GM19043 (cell line): ENCODE data around the gene SAP30L.

ENCODE experiments used
- ATAC-seq: cut with Tn5 transposase; IDR thresholded peaks from one replicate; pipeline ENCODE4 v1.9.1; 2021; ENCODE audit warnings: low read depth; ENCODE audit not compliant: unreplicated experiment

The SAP30L gene

DNA sequence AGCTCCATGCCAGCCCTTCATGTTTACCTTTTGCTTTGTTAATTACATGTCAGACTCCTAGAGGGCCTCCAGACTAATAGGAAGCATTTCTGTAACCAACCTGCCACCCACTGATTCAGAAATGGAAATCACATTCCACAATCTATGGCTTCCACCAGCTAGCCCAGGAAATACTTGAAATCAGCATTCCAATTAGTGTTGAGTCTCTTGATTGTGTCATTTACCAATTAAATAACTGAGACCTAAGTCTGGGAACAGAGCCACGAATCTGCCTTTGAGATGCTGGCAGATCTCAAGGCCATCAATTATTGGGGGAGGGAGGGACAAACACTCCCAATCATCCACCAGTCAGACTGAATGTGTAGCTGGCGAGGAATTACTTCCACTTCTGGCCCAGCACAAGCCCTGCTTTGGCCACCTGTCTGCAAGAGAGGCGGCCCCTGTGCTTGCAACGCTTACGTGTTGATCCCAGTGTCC is 27.4 kb upstream of the SAP30L start:
- no peak for ATAC-seq

GRCh38 chr5:154419236-154419635 is 26.6 kb upstream of the SAP30L start:
- no peak for ATAC-seq

GRCh38 chr5:154421868-154422267 is 23.9 kb upstream of the SAP30L start:
- no peak for ATAC-seq

- ATAC-seq: no peak
Observed at GRCh38 chr5:154422298-154422697, 23.5 kb upstream of the SAP30L start.

DNA sequence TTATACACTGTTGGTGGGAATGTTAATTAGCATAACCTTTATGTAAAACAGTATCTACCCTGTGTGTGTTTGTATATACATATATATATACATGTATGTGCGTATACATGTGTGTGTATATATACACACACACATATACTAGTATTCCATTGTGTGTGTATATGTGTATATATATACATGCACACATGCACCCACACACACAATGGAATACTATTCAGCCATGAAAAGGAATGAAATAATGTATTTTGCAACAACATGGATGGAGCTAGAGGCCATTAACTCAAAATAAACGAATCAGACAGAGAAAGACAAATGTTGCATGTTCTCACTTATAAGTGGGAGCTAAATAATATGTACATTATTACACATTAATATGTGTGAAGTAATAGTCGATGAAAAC is 17.6 kb upstream of the SAP30L start:
- no peak for ATAC-seq

- no peak for ATAC-seq
Observed at GRCh38 chr5:154429341-154429740, 16.5 kb upstream of the SAP30L start.

DNA sequence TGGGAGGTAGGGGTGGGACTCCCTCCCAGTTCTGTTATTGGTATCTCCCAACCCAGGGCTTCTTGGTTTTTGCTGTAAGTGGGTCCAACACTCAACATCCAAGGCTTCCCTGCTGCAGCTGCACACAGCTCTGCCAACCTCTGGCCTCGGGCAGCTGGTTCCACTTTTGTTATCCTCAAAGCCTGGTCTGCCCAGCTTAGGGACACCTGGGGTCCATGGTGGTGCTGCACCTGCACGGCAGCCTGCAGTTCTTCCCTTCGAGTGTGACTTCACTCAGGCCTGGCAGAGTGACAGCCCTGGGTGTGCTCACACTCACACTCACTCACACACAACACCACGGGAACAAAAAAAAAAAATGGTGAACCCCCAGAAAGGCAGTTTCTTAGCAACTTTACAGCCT is 15.3 kb upstream of the SAP30L start:
- no peak for ATAC-seq

DNA sequence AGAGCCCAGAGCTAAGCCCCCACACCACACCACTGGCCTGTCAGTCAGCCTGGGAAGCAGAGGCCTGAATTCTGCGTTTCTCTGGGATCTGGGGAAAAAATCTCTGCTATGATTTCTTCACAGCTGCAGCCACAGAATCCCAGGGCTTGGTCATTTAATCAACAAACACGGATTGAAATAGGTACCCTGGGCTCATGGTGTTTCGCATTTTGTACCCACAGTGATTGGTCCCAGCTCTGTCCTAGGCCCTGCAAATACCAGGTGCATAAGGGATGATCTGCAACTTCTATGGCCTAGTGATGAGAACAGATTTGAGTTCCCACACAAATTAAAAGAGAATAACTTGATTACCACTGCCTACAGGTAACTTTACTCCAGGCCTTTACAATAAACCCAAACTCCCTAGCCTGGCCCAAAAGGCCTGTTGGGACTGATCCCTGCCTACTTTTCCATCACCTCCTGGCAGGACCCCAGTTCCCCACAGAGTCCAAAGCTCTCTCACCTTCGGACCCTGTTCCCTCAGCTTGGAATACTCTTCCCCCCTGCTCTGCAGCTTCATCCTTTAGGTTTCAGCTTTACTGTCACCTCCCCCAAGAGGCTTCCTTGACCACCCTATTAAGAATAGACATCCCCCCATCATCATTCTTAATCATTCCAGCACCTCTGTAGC is 14.7 kb upstream of the SAP30L start:
- no peak for ATAC-seq

GRCh38 chr5:154435226-154435625 is 10.6 kb upstream of the SAP30L start:
- no peak for ATAC-seq

DNA sequence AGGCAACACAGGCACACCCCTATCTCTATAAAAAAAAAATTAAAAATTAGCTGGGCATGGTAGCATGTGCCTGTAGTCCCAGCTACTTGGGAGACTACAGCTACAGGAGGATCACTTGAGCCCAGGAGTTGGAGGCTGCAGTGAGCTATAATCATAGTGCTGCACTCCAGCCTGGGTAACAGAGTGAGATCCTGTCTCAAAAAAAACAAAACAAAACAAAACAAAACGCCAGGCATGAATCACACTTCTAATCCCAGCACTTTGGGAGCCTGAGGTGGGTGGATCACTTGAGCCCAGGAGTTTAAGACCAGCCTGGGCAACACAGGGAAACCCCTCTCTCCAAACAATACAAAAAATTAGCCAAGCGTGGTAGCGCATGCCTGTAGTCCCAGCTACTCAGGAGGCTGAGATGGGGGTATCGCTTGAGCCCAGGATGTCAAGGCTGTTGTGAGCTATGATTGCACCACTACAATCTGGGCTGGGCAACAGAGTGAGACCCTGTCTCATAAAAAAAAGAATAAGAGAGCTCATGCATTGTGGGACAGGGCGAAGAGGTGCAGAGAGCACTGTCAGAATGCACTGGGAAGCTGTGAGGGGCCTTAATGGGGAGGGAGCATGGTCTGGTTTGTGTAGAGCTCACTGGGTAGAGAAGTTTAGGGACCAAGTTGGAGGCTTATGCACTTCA is 8.4 kb upstream of the SAP30L start:
- ATAC-seq: no peak

GRCh38 chr5:154440540-154440939 is 5.3 kb upstream of the SAP30L start:
- ATAC-seq: no peak

DNA sequence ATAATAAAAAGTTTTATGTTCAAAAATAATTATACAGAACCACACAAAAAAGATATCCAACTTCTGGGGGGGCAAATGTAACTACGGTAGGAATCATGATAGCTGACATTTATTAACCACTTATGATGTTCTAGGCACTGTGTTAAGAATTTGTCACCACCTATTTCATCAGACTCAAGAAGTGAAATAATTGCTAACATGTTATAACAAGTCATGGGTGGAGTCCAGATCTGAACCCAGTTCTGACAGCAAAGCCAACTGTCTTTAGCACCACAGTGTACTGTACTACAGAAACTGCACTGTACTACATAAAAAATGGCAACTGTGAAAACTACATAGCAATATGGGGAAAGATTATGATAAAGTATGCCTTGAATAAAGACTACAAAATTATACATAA is 3.0 kb upstream of the SAP30L start:
- no peak for ATAC-seq

GRCh38 chr5:154444556-154445421 is 1.0 kb upstream of the SAP30L start:
- ATAC-seq: no peak

GRCh38 chr5:154446195-154447088 is 645 bp downstream of the SAP30L start:
- ATAC-seq: peak; percentile 16

- ATAC-seq: no peak
Observed at GRCh38 chr5:154447089-154447725, 1.4 kb downstream of the SAP30L start.

- ATAC-seq: no peak
Observed at GRCh38 chr5:154449786-154450185, 4.0 kb downstream of the SAP30L start.

DNA sequence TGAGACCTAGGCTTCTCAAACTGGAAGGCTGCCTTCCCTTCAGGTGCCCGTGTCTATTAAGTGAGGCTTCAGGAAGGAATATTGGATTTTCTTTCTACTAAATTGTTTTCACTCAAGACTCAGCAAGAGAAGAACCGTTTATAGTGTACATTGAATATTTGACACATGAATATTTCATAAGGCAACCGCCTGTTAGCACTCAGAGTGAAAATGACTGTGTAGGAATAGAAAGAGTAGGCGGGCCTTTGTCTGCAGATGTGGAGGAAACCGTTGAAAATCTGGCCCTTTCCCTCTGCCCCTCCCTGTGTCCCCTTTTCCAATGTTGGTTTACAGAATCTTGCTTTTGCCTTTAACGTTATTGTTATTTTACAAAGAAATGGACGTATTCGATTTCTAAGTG is 6.2 kb downstream of the SAP30L start:
- no peak for ATAC-seq

GRCh38 chr5:154455585-154455984 is 9.8 kb downstream of the SAP30L start:
- no peak for ATAC-seq

DNA sequence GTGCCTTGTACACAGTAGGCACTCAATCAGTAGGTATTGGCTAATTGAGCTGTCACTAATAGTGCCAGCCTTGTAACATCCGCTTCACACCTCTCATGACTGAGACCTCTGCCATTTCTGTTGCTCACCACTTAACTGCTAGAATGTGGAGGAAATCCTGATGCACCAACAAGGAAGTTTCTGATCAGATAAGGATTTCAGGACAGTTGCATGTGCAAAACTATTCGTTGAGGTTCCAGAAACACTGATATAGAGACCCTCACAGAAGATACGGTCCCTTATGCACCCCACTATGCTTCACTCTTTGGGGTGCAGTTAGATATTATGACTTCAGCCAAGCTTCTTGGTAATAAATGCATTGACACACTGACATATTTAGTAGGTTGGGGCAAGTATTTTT is 10.7 kb downstream of the SAP30L start:
- no peak for ATAC-seq

DNA sequence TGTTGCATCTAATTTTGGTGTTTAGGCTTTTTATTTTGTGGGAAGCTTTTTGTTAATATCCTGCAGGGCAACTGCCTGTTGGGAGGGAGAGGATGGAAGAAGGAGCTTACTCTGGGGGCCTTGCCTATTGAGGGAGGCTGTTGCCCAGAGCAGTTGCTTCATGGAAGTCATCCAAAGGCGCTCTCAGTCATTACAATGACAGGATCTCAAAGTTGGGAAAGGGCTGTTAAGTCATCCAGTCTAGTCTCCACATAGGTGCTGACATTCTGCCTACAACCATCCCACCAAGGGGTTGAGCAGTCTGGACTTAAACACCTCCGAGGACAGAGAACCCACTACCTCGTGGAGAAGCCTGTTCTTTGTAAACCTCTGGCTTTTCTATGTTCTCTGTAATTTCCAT is 13.2 kb downstream of the SAP30L start:
- no peak for ATAC-seq
